Measurements from ENCODE around the gene FAM222A.

Gene FAM222A

GRCh38 chr12:109714141-109714912 is 702 bp downstream of the FAM222A start:
- no peaks in the 10 kb centered on the region for H3F3A ChIP-seq (ENCODE audit: insufficient read depth)
- H2AFZ ChIP-seq (ENCODE audit: low read depth, low read length, severe bottlenecking) = peak overlapping the region; percentile 95
- peak overlapping the region; percentile 86 for H3K4me2 ChIP-seq (ENCODE audit: low read depth, low read length, poor library complexity, severe bottlenecking)
- TF ChIP-seq, protein P1, sequence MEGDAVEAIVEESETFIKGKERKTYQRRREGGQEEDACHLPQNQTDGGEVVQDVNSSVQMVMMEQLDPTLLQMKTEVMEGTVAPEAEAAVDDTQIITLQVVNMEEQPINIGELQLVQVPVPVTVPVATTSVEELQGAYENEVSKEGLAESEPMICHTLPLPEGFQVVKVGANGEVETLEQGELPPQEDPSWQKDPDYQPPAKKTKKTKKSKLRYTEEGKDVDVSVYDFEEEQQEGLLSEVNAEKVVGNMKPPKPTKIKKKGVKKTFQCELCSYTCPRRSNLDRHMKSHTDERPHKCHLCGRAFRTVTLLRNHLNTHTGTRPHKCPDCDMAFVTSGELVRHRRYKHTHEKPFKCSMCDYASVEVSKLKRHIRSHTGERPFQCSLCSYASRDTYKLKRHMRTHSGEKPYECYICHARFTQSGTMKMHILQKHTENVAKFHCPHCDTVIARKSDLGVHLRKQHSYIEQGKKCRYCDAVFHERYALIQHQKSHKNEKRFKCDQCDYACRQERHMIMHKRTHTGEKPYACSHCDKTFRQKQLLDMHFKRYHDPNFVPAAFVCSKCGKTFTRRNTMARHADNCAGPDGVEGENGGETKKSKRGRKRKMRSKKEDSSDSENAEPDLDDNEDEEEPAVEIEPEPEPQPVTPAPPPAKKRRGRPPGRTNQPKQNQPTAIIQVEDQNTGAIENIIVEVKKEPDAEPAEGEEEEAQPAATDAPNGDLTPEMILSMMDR (IDR thresholded peaks at IDR 0.05; ENCODE audit: insufficient read depth, low read length, poor library complexity, severe bottlenecking) = no peak
- TF ChIP-seq EZH2phosphoT487 (conservative IDR thresholded peaks at IDR 0.05; ENCODE audit: low read length) = no peak
- H3K9me2 ChIP-seq (replicated peaks; ENCODE audit: insufficient read depth, low read length) = no peaks in the 10 kb centered on the region
- no peaks in the 10 kb centered on the region for H3K36me3 ChIP-seq (ENCODE audit: low read length)
- H3K27ac ChIP-seq (ENCODE audit: low read depth, low read length) = peak overlapping the region; percentile 23; the same call in 1 of the 2 replicates
- peak overlapping the region; percentile 82 for H3K4me3 ChIP-seq (ENCODE audit: insufficient read depth, low read length, poor library complexity, severe bottlenecking)
- H3K79me2 ChIP-seq (ENCODE audit: insufficient read depth, low read length) = no peaks in the 10 kb centered on the region
- no peaks in the 10 kb centered on the region for H3K9me3 ChIP-seq (ENCODE audit: insufficient read depth, low read length)
- no peaks in the 10 kb centered on the region for H3K27me3 ChIP-seq (ENCODE audit: low read length)
- H3K9ac ChIP-seq (ENCODE audit: low read length) = peak overlapping the region; percentile 55
- H4K20me1 ChIP-seq (ENCODE audit: low read depth, low read length) = no peaks in the 10 kb centered on the region

GRCh38 chr12:109714913-109715244 is 1.3 kb downstream of the FAM222A start:
- no peaks in the 10 kb centered on the region for H3K9me2 ChIP-seq (replicated peaks; ENCODE audit: insufficient read depth, low read length)
- no peaks in the 10 kb centered on the region for H3F3A ChIP-seq (ENCODE audit: insufficient read depth)
- H3K9ac ChIP-seq (ENCODE audit: low read length) = 0 out of 2 replicates have a peak overlapping the region, but pooled peaks have one; percentile 55
- H2AFZ ChIP-seq (ENCODE audit: low read depth, low read length, severe bottlenecking) = no peak overlapping the region
- H3K4me2 ChIP-seq (ENCODE audit: low read depth, low read length, poor library complexity, severe bottlenecking) = peak overlapping the region; percentile 86
- H3K27ac ChIP-seq (ENCODE audit: low read depth, low read length) = no peak overlapping the region
- no peaks in the 10 kb centered on the region for H3K27me3 ChIP-seq (ENCODE audit: low read length)
- H3K79me2 ChIP-seq (ENCODE audit: insufficient read depth, low read length) = no peaks in the 10 kb centered on the region
- no peak for TF ChIP-seq EZH2phosphoT487 (conservative IDR thresholded peaks at IDR 0.05; ENCODE audit: low read length)
- TF ChIP-seq, protein P1 (IDR thresholded peaks at IDR 0.05; ENCODE audit: insufficient read depth, low read length, poor library complexity, severe bottlenecking) = no peak
- no peaks in the 10 kb centered on the region for H3K36me3 ChIP-seq (ENCODE audit: low read length)
- no peaks in the 10 kb centered on the region for H3K9me3 ChIP-seq (ENCODE audit: insufficient read depth, low read length)
- peak overlapping the region; percentile 82 for H3K4me3 ChIP-seq (ENCODE audit: insufficient read depth, low read length, poor library complexity, severe bottlenecking)
- H4K20me1 ChIP-seq (ENCODE audit: low read depth, low read length) = no peaks in the 10 kb centered on the region

DNA sequence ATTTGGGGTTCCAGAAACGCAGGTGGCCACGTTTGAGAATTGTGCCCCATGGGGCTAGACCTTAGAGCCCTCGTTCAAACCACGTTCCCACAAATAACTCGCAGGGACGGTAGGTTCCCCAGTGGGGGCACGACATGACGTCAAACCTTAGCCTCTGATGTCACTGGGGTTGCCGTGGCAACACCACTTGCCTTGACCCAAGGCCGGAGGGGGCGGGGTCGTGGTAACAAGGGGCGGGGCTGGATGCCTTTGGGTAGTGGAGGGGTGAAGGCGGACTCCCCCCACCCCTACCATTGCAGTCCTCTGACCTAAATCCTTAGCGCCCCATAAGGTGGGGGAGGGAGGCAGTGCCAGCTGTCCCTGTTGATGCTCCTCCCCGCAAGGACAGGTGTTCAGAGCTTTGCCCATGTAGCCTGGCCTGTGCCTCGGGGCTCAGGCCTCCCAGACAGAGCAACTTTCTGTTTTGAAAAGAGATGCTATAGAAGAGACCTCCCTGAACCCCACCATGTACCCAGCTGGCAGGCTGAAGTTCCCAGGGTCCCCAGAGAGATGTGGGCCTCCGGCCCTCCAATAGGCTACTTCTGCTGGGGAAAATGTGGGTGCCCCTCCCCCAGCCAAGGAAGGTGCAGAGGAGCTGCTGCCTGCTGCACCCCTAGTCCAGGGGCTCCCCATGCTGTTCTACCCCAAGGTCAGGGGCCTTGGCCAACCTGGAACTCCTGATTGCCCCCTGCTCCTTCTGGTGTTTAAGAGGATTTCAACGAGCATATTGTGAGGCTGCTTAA is 1.9 kb downstream of the FAM222A start:
- Histone ChIP-seq H3F3A (ENCODE audit: insufficient read depth) (no peaks in the 10 kb centered on the region), H3K36me3 (ENCODE audit: low read length) (no peaks in the 10 kb centered on the region), H3K9ac (ENCODE audit: low read length) (no peak overlapping the region), H3K79me2 (ENCODE audit: insufficient read depth, low read length) (no peaks in the 10 kb centered on the region), H3K4me2 (ENCODE audit: low read depth, low read length, poor library complexity, severe bottlenecking) (no peak overlapping the region), H4K20me1 (ENCODE audit: low read depth, low read length) (no peaks in the 10 kb centered on the region), H3K27me3 (ENCODE audit: low read length) (no peaks in the 10 kb centered on the region), H3K4me3 (ENCODE audit: insufficient read depth, low read length, poor library complexity, severe bottlenecking) (no peak overlapping the region), H3K9me2 (replicated peaks; ENCODE audit: insufficient read depth, low read length) (no peaks in the 10 kb centered on the region), H2AFZ (ENCODE audit: low read depth, low read length, severe bottlenecking) (no peak overlapping the region), H3K9me3 (ENCODE audit: insufficient read depth, low read length) (no peaks in the 10 kb centered on the region), H3K27ac (ENCODE audit: low read depth, low read length) (no peak overlapping the region)
- TF ChIP-seq EZH2phosphoT487 (conservative IDR thresholded peaks at IDR 0.05; ENCODE audit: low read length) = no peak
- TF ChIP-seq, protein P1 (IDR thresholded peaks at IDR 0.05; ENCODE audit: insufficient read depth, low read length, poor library complexity, severe bottlenecking) = no peak

Data from SU-DHL-6 (cell line).